MM.1S (cell line): ENCODE data around the gene PTTG2.
"Not testable (repeated sequence)": the region's sequence is repeated elsewhere in the genome, so short reads cannot be mapped to it uniquely, and the experiment has no call there.

Source experiments
- DNase-seq: peaks from one replicate; pipeline ENCODE4 v3.0.0-alpha.2; 2015
- H2AFZ ChIP-seq: fragments of 300-600 bp; sonication (generic); 2 replicates; pipeline ENCODE4 v1.6.0; 2016; ENCODE audit warnings: antibody characterized with exemption, low read length
- H3F3A ChIP-seq: fragments of 300-600 bp; sonication (generic); 2 replicates; pipeline ENCODE4 v1.6.1; 2016; ENCODE audit warnings: mild to moderate bottlenecking, antibody characterized with exemption, low read length, moderate library complexity, mixed read lengths; ENCODE audit not compliant: insufficient read depth
- H3K27ac ChIP-seq: fragments of 300-600 bp; sonication (generic); 2 replicates; pipeline ENCODE4 v1.5.1; 2016; ENCODE audit warnings: mild to moderate bottlenecking, low read length
- H3K27me3 ChIP-seq: fragments of 300-600 bp; sonication (generic); replicated peaks from 2 replicates; pipeline ENCODE4 v1.6.0; 2016; ENCODE audit warnings: low read length; ENCODE audit not compliant: insufficient read depth
- H3K36me3 ChIP-seq: fragments of 300-600 bp; sonication (generic); replicated peaks from 2 replicates; pipeline ENCODE4 v1.6.1; 2016; ENCODE audit warnings: mild to moderate bottlenecking, low read length, mixed read lengths; ENCODE audit not compliant: insufficient read depth
- H3K4me1 ChIP-seq: fragments of 300-600 bp; sonication (generic); 2 replicates; pipeline ENCODE4 v1.6.1; 2016; ENCODE audit warnings: low read length, mixed read lengths
- H3K4me2 ChIP-seq: fragments of 300-600 bp; sonication (generic); 2 replicates; pipeline ENCODE4 v1.6.0; 2016; ENCODE audit warnings: low read depth, low read length
- H3K4me3 ChIP-seq: fragments of 300-600 bp; sonication (generic); 2 replicates; pipeline ENCODE4 v1.5.1; 2016; ENCODE audit warnings: low read length, mixed read lengths
- H3K79me2 ChIP-seq: fragments of 300-600 bp; sonication (generic); 2 replicates; pipeline ENCODE4 v1.6.1; 2016; ENCODE audit warnings: mixed run types, low read length, mixed read lengths
- H3K9ac ChIP-seq: fragments of 300-600 bp; sonication (generic); 2 replicates; pipeline ENCODE4 v1.6.1; 2016; ENCODE audit warnings: low read length, mixed read lengths
- H3K9me2 ChIP-seq: fragments of 300-600 bp; sonication (generic); replicated peaks from 2 replicates; pipeline ENCODE4 v1.6.1; 2016; ENCODE audit warnings: mild to moderate bottlenecking, low read length, mixed read lengths; ENCODE audit not compliant: insufficient read depth
- H3K9me3 ChIP-seq: fragments of 300-600 bp; sonication (generic); replicated peaks from 2 replicates; pipeline ENCODE4 v1.6.1; 2016; ENCODE audit warnings: mild to moderate bottlenecking, low read length, mixed read lengths; ENCODE audit not compliant: insufficient read depth
- H4K20me1 ChIP-seq: fragments of 300-600 bp; sonication (generic); 2 replicates; pipeline ENCODE4 v1.6.1; 2016; ENCODE audit warnings: mild to moderate bottlenecking, low read length, moderate library complexity, mixed read lengths; ENCODE audit not compliant: insufficient read depth
- CTCF ChIP-seq: fragments of 300-600 bp; sonication (generic); IDR thresholded peaks from 2 replicates; pipeline ENCODE4 v1.5.1; 2016; ENCODE audit warnings: antibody characterized with exemption, low read length, mixed read lengths
- EZH2 ChIP-seq: fragments of 300-600 bp; sonication (generic); optimal IDR thresholded peaks from 2 replicates; pipeline ENCODE3; 2017; ENCODE audit warnings: low read depth, mild to moderate bottlenecking, antibody characterized with exemption, low read length, mixed read lengths
- EZH2phosphoT487 ChIP-seq: fragments of 300-600 bp; sonication (generic); IDR thresholded peaks from 2 replicates; pipeline ENCODE4 v1.6.1; 2018; ENCODE audit warnings: antibody characterized with exemption, low read length

Gene PTTG2

GRCh38 chr4:37971202-37971601 lies 11.0 kb downstream of the PTTG2 start:
- peaks cover 6% of the 10 kb centered on the region for H3K4me1 ChIP-seq
- no peaks in the 10 kb centered on the region for H3K36me3 ChIP-seq
- H3K9me2 ChIP-seq: no peaks in the 10 kb centered on the region
- H3K79me2 ChIP-seq: peaks cover 5% of the 10 kb centered on the region; the same call in 1 of the 2 replicates
- H3K4me3 ChIP-seq: no peak overlapping the region
- H2AFZ ChIP-seq: no peak overlapping the region
- DNase-seq: no peak
- H3F3A ChIP-seq: peaks cover 4% of the 10 kb centered on the region
- no peak overlapping the region for H3K27ac ChIP-seq
- no peak overlapping the region for H3K9ac ChIP-seq
- no peaks in the 10 kb centered on the region for H3K27me3 ChIP-seq
- H4K20me1 ChIP-seq: no peaks in the 10 kb centered on the region
- H3K9me3 ChIP-seq: no peaks in the 10 kb centered on the region
- no peak overlapping the region for H3K4me2 ChIP-seq
- TF ChIP-seq CTCF: no peak
- TF ChIP-seq EZH2: no peak
- TF ChIP-seq EZH2phosphoT487: no peak

GRCh38 chr4:37973441-37973840 lies 13.2 kb downstream of the PTTG2 start:
- TF ChIP-seq EZH2 (no peak), CTCF (no peak), EZH2phosphoT487 (no peak)
- H3K36me3 ChIP-seq: no peaks in the 10 kb centered on the region
- peaks cover 9% of the 10 kb centered on the region; the same call in 1 of the 2 replicates for H3K79me2 ChIP-seq
- H3K27me3 ChIP-seq: no peaks in the 10 kb centered on the region
- peaks cover 21% of the 10 kb centered on the region for H3F3A ChIP-seq
- H4K20me1 ChIP-seq: peaks cover 4% of the 10 kb centered on the region; the same call in 1 of the 2 replicates
- H3K9me2 ChIP-seq: no peaks in the 10 kb centered on the region
- no peak overlapping the region for H3K4me3 ChIP-seq
- no peak overlapping the region for H3K27ac ChIP-seq
- peaks cover 10% of the 10 kb centered on the region for H3K4me1 ChIP-seq
- no peak for DNase-seq
- H3K9ac ChIP-seq: no peak overlapping the region
- H3K4me2 ChIP-seq: no peak overlapping the region
- H3K9me3 ChIP-seq: no peaks in the 10 kb centered on the region
- H2AFZ ChIP-seq: no peak overlapping the region

- H3K4me2 ChIP-seq: not testable (repeated sequence)
- H3K4me1 ChIP-seq: peaks cover 24% of the 10 kb centered on the region
- peaks cover 40% of the 10 kb centered on the region for H3F3A ChIP-seq
These were observed 15.2 kb downstream of the PTTG2 start for GRCh38 chr4:37975321-37975822.

GRCh38 chr4:37976507-37976906 lies 16.3 kb downstream of the PTTG2 start:
- H2AFZ ChIP-seq: no peak overlapping the region
- H3K9ac ChIP-seq: no peak overlapping the region
- H3K4me3 ChIP-seq: no peak overlapping the region
- H3K9me3 ChIP-seq: no peaks in the 10 kb centered on the region
- H3K9me2 ChIP-seq: no peaks in the 10 kb centered on the region
- H4K20me1 ChIP-seq: peaks cover 4% of the 10 kb centered on the region; the same call in 1 of the 2 replicates
- H3K27ac ChIP-seq: no peak overlapping the region
- H3K27me3 ChIP-seq: no peaks in the 10 kb centered on the region
- H3K36me3 ChIP-seq: no peaks in the 10 kb centered on the region
- H3F3A ChIP-seq: peaks cover 40% of the 10 kb centered on the region
- H3K79me2 ChIP-seq: peaks cover 30% of the 10 kb centered on the region
- H3K4me1 ChIP-seq: peaks cover 25% of the 10 kb centered on the region
- H3K4me2 ChIP-seq: no peak overlapping the region
- no peak for DNase-seq
- no peak for TF ChIP-seq EZH2

More at GRCh38 chr4:37975321-37975822, 15.2 kb downstream of the PTTG2 start:
- not testable (repeated sequence) for H2AFZ ChIP-seq, H3K9me3 ChIP-seq, H3K4me3 ChIP-seq, H3K36me3 ChIP-seq, H3K9ac ChIP-seq, H3K27me3 ChIP-seq, H4K20me1 ChIP-seq, DNase-seq, H3K9me2 ChIP-seq, H3K27ac ChIP-seq
- peaks cover 19% of the 10 kb centered on the region for H3K79me2 ChIP-seq
